HEK293T (cell line): ENCODE results near the gene PTPN4.

Source experiments
- CTCF ChIA-PET: fragments of 350-600 bp; formaldehyde crosslinking; extraction: SDS; loops from one replicate; lab custom pipeline; 2021; ENCODE audit warnings: antibody characterized with exemption, inconsistent platforms; lab: Yijun Ruan, JAX
- POLR2A ChIA-PET: fragments of 350-600 bp; formaldehyde crosslinking; extraction: SDS; loops from one replicate; lab custom pipeline; 2020; ENCODE audit warnings: antibody characterized with exemption, inconsistent platforms; lab: Yijun Ruan, JAX
- DNase-seq: peaks from one replicate; pipeline ENCODE4 v3.0.0; 2012; ENCODE audit warnings: mixed read lengths; ENCODE audit errors: extremely low spot score
- ARNT ChIP-seq: fragments of 450-650 bp; IDR thresholded peaks from 2 replicates; pipeline ENCODE4 v1.6.1; 2017; ENCODE audit warnings: mild to moderate bottlenecking
- BHLHE40 ChIP-seq: fragments of 450-650 bp; IDR thresholded peaks from 2 replicates; pipeline ENCODE4 v1.6.1; 2016; ENCODE audit warnings: mild to moderate bottlenecking, moderate library complexity, borderline replicate concordance
- CTBP1 ChIP-seq: fragments of 450-650 bp; IDR thresholded peaks from 2 replicates; pipeline ENCODE4 v1.6.1; 2016; ENCODE audit warnings: borderline replicate concordance
- ELF4 ChIP-seq: fragments of 450-650 bp; IDR thresholded peaks from 2 replicates; pipeline ENCODE4 v1.6.1; 2017; ENCODE audit warnings: antibody characterized with exemption
- FOXA1 ChIP-seq: fragments of 450-650 bp; IDR thresholded peaks from 2 replicates; pipeline ENCODE4 v1.6.1; 2016; ENCODE audit warnings: mild to moderate bottlenecking
- FOXK2 ChIP-seq: fragments of 450-650 bp; IDR thresholded peaks from 2 replicates; pipeline ENCODE4 v1.6.1; 2016; ENCODE audit warnings: mild to moderate bottlenecking
- FOXM1 ChIP-seq: fragments of 450-650 bp; IDR thresholded peaks from 2 replicates; pipeline ENCODE4 v1.6.1; 2017; ENCODE audit warnings: mild to moderate bottlenecking, borderline replicate concordance
- HDGF ChIP-seq: fragments of 450-650 bp; IDR thresholded peaks from 2 replicates; pipeline ENCODE4 v1.6.1; 2017; ENCODE audit warnings: antibody characterized with exemption, borderline replicate concordance
- L3MBTL2 ChIP-seq: fragments of 450-650 bp; conservative IDR thresholded peaks from 2 replicates; pipeline ENCODE4 v1.6.1; 2016; ENCODE audit warnings: mild to moderate bottlenecking
- LEF1 ChIP-seq: fragments of 450-650 bp; IDR thresholded peaks from 2 replicates; pipeline ENCODE4 v1.6.1; 2017; ENCODE audit warnings: mild to moderate bottlenecking, borderline replicate concordance
- PKNOX1 ChIP-seq: fragments of 450-650 bp; IDR thresholded peaks from 2 replicates; pipeline ENCODE4 v1.6.1; 2016
- SP1 ChIP-seq: fragments of 450-650 bp; IDR thresholded peaks from 2 replicates; pipeline ENCODE4 v1.6.1; 2017
- SUZ12 ChIP-seq: fragments of 450-650 bp; IDR thresholded peaks from 2 replicates; pipeline ENCODE4 v1.6.1; 2016; ENCODE audit warnings: mild to moderate bottlenecking
- TARDBP ChIP-seq: fragments of 450-650 bp; IDR thresholded peaks from 2 replicates; pipeline ENCODE4 v1.6.1; 2016
- ZNF384 ChIP-seq: fragments of 450-650 bp; IDR thresholded peaks from 2 replicates; pipeline ENCODE4 v1.6.1; 2016

The PTPN4 gene

GRCh38 chr2:120028795-120029194, 269.1 kb downstream of the PTPN4 start:
- no peak for TF ChIP-seq HDGF
- TF ChIP-seq ZNF384: no peak
- no peak for TF ChIP-seq L3MBTL2
- no peak for TF ChIP-seq FOXM1
- no peak for TF ChIP-seq SUZ12
- TF ChIP-seq SP1: no peak
- no peak for TF ChIP-seq ARNT
- no peak for TF ChIP-seq PKNOX1
- TF ChIP-seq CTBP1: no peak
- no peak for TF ChIP-seq ELF4
- TF ChIP-seq LEF1: no peak
- CTCF ChIA-PET: no interaction called here
- no peak for DNase-seq
- POLR2A ChIA-PET: no interaction called here

- TF ChIP-seq LEF1: no peak
- TF ChIP-seq FOXA1: no peak
- no peak for DNase-seq
- POLR2A ChIA-PET: no interaction called here
- CTCF ChIA-PET: no interaction called here
Observed at GRCh38 chr2:120029672-120030640, 270.2 kb downstream of the PTPN4 start.

GRCh38 chr2:120032297-120032696, 272.6 kb downstream of the PTPN4 start:
- no peak for TF ChIP-seq SP1
- TF ChIP-seq TARDBP: no peak
- TF ChIP-seq HDGF: no peak
- no peak for TF ChIP-seq ELF4
- TF ChIP-seq CTBP1: no peak
- TF ChIP-seq FOXK2: no peak
- TF ChIP-seq LEF1: no peak
- no peak for TF ChIP-seq BHLHE40
- TF ChIP-seq PKNOX1: no peak
- ChIA-PET POLR2A (no interaction called here), CTCF (no interaction called here)
- DNase-seq: no peak
